ENCODE data around the gene TMEM271. TPM values are rescaled to one million over a fixed set of nuclear protein-coding genes. Genes with fewer than 3 reads are reported as not detected.

TMEM271 gene
- total RNA-seq, 1 donor from 2014 or later = 0.25 TPM

GRCh38 chr4:622996-623913 is 47.2 kb upstream of the TMEM271 start:
- H3K36me3 ChIP-seq = no peaks in the 10 kb centered on the region
- H3K27me3 ChIP-seq = no peaks in the 10 kb centered on the region

GRCh38 chr4:622071-622995 is 46.2 kb upstream of the TMEM271 start:
- Histone ChIP-seq H3K4me1 (no peaks in the 10 kb centered on the region), H3K27ac (no peak overlapping the region), H3K27me3 (no peaks in the 10 kb centered on the region), H3K4me3 (no peak overlapping the region), H3K9me3 (no peaks in the 10 kb centered on the region), H3K36me3 (no peaks in the 10 kb centered on the region)
- intact Hi-C loops (cut with DNase I) = no loop called here
- no peak for DNase-seq (ENCODE audit: extremely low spot score in 2 of 2)
- TF ChIP-seq CTCF (IDR thresholded peaks at IDR 0.05) (no peak), POLR2A (IDR thresholded peaks at IDR 0.05) (no peak), POLR2AphosphoS5 (IDR thresholded peaks at IDR 0.05; ENCODE audit: insufficient read depth in 1 of 2, low read depth in 1 of 2) (no peak)

More at GRCh38 chr4:622996-623913, 47.2 kb upstream of the TMEM271 start:
- no peak for TF ChIP-seq CTCF (IDR thresholded peaks at IDR 0.05)
- TF ChIP-seq POLR2AphosphoS5 (IDR thresholded peaks at IDR 0.05; ENCODE audit: insufficient read depth in 1 of 2, low read depth in 1 of 2) = no peak
- no peak for TF ChIP-seq POLR2A (IDR thresholded peaks at IDR 0.05)
- no peak for DNase-seq (ENCODE audit: extremely low spot score in 2 of 2)
- intact Hi-C loops (cut with DNase I) = no loop called here
- Histone ChIP-seq H3K9me3 (no peaks in the 10 kb centered on the region), H3K4me1 (no peaks in the 10 kb centered on the region), H3K4me3 (no peak overlapping the region), H3K27ac (no peak overlapping the region)

- no peak overlapping the region for H3K27ac ChIP-seq
- no peaks in the 10 kb centered on the region for H3K9me3 ChIP-seq
- intact Hi-C loops (cut with DNase I) = no loop called here
- no peaks in the 10 kb centered on the region for H3K27me3 ChIP-seq
- H3K4me3 ChIP-seq = no peak overlapping the region
- H3K36me3 ChIP-seq = no peaks in the 10 kb centered on the region
- TF ChIP-seq POLR2A (IDR thresholded peaks at IDR 0.05) = no peak
- TF ChIP-seq CTCF (IDR thresholded peaks at IDR 0.05) = no peak
- TF ChIP-seq POLR2AphosphoS5 (IDR thresholded peaks at IDR 0.05; ENCODE audit: insufficient read depth in 1 of 2, low read depth in 1 of 2) = no peak
- no peaks in the 10 kb centered on the region for H3K4me1 ChIP-seq
- no peak for DNase-seq (ENCODE audit: extremely low spot score in 2 of 2)
Measured at GRCh38 chr4:621296-622070, 45.4 kb upstream of the TMEM271 start.

GRCh38 chr4:620851-621261 is 44.8 kb upstream of the TMEM271 start:
- H3K9me3 ChIP-seq = no peaks in the 10 kb centered on the region
- H3K4me1 ChIP-seq = no peaks in the 10 kb centered on the region
- no peak for DNase-seq (ENCODE audit: extremely low spot score in 2 of 2)
- no peak overlapping the region for H3K4me3 ChIP-seq
- TF ChIP-seq CTCF (IDR thresholded peaks at IDR 0.05) = no peak
- TF ChIP-seq POLR2A (IDR thresholded peaks at IDR 0.05) = no peak
- no peaks in the 10 kb centered on the region for H3K27me3 ChIP-seq
- intact Hi-C loops (cut with DNase I) = no loop called here
- H3K27ac ChIP-seq = no peak overlapping the region
- H3K36me3 ChIP-seq = no peaks in the 10 kb centered on the region
